HepG2 (cell line): ENCODE results near the gene TMX2. TPM values are rescaled to one million over a fixed set of nuclear protein-coding genes. Genes with fewer than 3 reads are reported as not detected.

Experiments
- AKNA ChIP-seq: sonication (generic); formaldehyde crosslinking; IDR thresholded peaks from 2 replicates; pipeline ENCODE4 v1.4.0; 2020; ENCODE audit warnings: missing genetic modification reagents, borderline replicate concordance
- CEBPG ChIP-seq: IDR thresholded peaks from 2 replicates; pipeline ENCODE4 v1.6.1; 2016
- CTCF ChIP-seq: sonication (generic); formaldehyde crosslinking; IDR thresholded peaks from 2 replicates; pipeline ENCODE4 v1.5.0; 2020; ENCODE audit warnings: mild to moderate bottlenecking, missing genetic modification reagents, moderate library complexity
- DNMT3B ChIP-seq: conservative IDR thresholded peaks from 2 replicates; pipeline ENCODE4 v1.6.1; 2016; ENCODE audit warnings: missing biosample characterization, control low read depth
- FOSL1 ChIP-seq: sonication (generic); formaldehyde crosslinking; IDR thresholded peaks from 2 replicates; pipeline ENCODE4 v1.9.0; 2021; ENCODE audit warnings: missing genetic modification reagents, borderline replicate concordance
- HOXA7 ChIP-seq: sonication (generic); formaldehyde crosslinking; IDR thresholded peaks from 2 replicates; pipeline ENCODE4 v1.8.1; 2022; ENCODE audit warnings: mild to moderate bottlenecking, missing genetic modification reagents, moderate library complexity
- JUND ChIP-seq: sonication (generic); formaldehyde crosslinking; IDR thresholded peaks from 2 replicates; pipeline ENCODE4 v1.8.0; 2022; ENCODE audit warnings: mild to moderate bottlenecking, missing genetic modification reagents
- KAT8 ChIP-seq: IDR thresholded peaks from 2 replicates; pipeline ENCODE4 v1.6.1; 2016; ENCODE audit warnings: missing genetic modification reagents, missing compliant biosample characterization
- MIXL1 ChIP-seq: IDR thresholded peaks from 2 replicates; pipeline ENCODE4 v1.6.1; 2016
- POLR2A ChIP-seq, 2 experiments: IDR thresholded peaks; 2 replicates each; pipeline ENCODE4 v1.6.1; 2011; ENCODE audit warnings: low read depth in 2 of 2, low read length in 2 of 2, mild to moderate bottlenecking in 1 of 2, moderate library complexity in 1 of 2; ENCODE audit not compliant: insufficient read depth in 1 of 2
- SIN3B ChIP-seq: fragments of 150-350 bp; IDR thresholded peaks from 2 replicates; pipeline ENCODE4 v1.6.1; 2014; ENCODE audit warnings: low read length
- SMARCE1 ChIP-seq: fragments of 450-650 bp; IDR thresholded peaks from 2 replicates; pipeline ENCODE4 v1.6.1; 2017; ENCODE audit warnings: borderline replicate concordance
- ZFP36 ChIP-seq: fragments of 150-350 bp; IDR thresholded peaks from 2 replicates; pipeline ENCODE4 v1.6.1; 2018; ENCODE audit warnings: borderline replicate concordance, low read length, low read depth; ENCODE audit not compliant: partially characterized antibody
- ZKSCAN8 ChIP-seq: IDR thresholded peaks from 2 replicates; pipeline ENCODE4 v1.6.1; 2016; ENCODE audit warnings: borderline replicate concordance, missing genetic modification reagents, missing compliant biosample characterization
- ZNF234 ChIP-seq: sonication (generic); formaldehyde crosslinking; conservative IDR thresholded peaks from 2 replicates; pipeline ENCODE4 v1.5.1; 2020; ENCODE audit warnings: mild to moderate bottlenecking, missing genetic modification reagents
- ZNF513 ChIP-seq: sonication (generic); formaldehyde crosslinking; conservative IDR thresholded peaks from 2 replicates; pipeline ENCODE4 v1.5.0; 2020; ENCODE audit warnings: missing genetic modification reagents
- ZNF773 ChIP-seq: sonication (generic); formaldehyde crosslinking; IDR thresholded peaks from 2 replicates; pipeline ENCODE4 v1.4.0; 2020; ENCODE audit warnings: missing genetic modification reagents, borderline replicate concordance
- ZNF781 ChIP-seq: sonication (generic); formaldehyde crosslinking; IDR thresholded peaks from 2 replicates; pipeline ENCODE4 v1.5.1; 2020; ENCODE audit warnings: borderline replicate concordance, mild to moderate bottlenecking, missing genetic modification reagents; ENCODE audit errors: not compliant biosample characterization
- ZSCAN30 ChIP-seq: sonication (generic); formaldehyde crosslinking; IDR thresholded peaks from 2 replicates; pipeline ENCODE4 v1.5.0; 2020; ENCODE audit warnings: mild to moderate bottlenecking, missing genetic modification reagents
- polyA plus RNA-seq, 8 experiments: library from polyadenylated mRNA; depleted of rRNA in 3 of 8; stranded (reverse) in 7 of 8; unstranded in 1 of 8; fragments of >200 nt; fragmentation: Illumina TruSeq in 4 of 8; extraction: Trizol in 4 of 8; gene quantifications; 2 replicates each; pipeline versions ENCODE4 v1.2.1 to v1.2.3, GENCODE V29; 2011 to 2016; ENCODE audit warnings: low read depth in 4 of 8, missing spikeins in 1 of 8, mixed read lengths in 1 of 8; ENCODE audit not compliant: insufficient read depth in 1 of 8
- total RNA-seq, 5 experiments: library from RNA; depleted of rRNA; stranded (reverse); fragments of >200 nt; fragmentation: Illumina TruSeq; extraction: Trizol; gene quantifications; 2 replicates each; pipeline ENCODE4 v1.2.3, GENCODE V29; 2016; ENCODE audit warnings: low read depth in 1 of 5

The TMX2 gene
- total and polyA plus RNA-seq, 2 of the 13 experiments (the other 11 are each of a cell fraction or from before 2014, with no cell fraction given) = 84.5 to 129 TPM

- no peak for TF ChIP-seq ZNF781 (CRISPR knock-in tag)
- TF ChIP-seq AKNA (CRISPR knock-in tag) = no peak
- TF ChIP-seq CEBPG (CRISPR knock-in tag) = no peak; the same call in 1 of the 2 replicates
- TF ChIP-seq ZSCAN30 = no peak
- no peak for TF ChIP-seq ZFP36
- no peak for TF ChIP-seq DNMT3B
- TF ChIP-seq ZNF234 (CRISPR knock-in tag) = peak; percentile 73; the same call in 1 of the 2 replicates
- TF ChIP-seq FOSL1 = no peak
- 0 out of 2 replicates have a peak, but pooled peaks have one; percentile 32 for TF ChIP-seq ZNF513 (CRISPR knock-in tag)
- no peak; the same call in 1 of the 2 replicates for TF ChIP-seq MIXL1
- no peak for TF ChIP-seq ZKSCAN8 (CRISPR knock-in tag)
- TF ChIP-seq CTCF (CRISPR knock-in tag) = peak; percentile 57; the same call in 1 of the 2 replicates
- peak; percentile 45; the same call in 1 of the 2 replicates for TF ChIP-seq KAT8
- TF ChIP-seq POLR2A (IDR thresholded peaks at IDR 0.05; ENCODE audit: insufficient read depth in 1 of 2, low read depth in 2 of 2, low read length in 2 of 2) = peak; percentile 59 to 88
- TF ChIP-seq ZNF773 (CRISPR knock-in tag) = no peak; the same call in 1 of the 2 replicates
- TF ChIP-seq SMARCE1 = no peak
- TF ChIP-seq JUND (CRISPR knock-in tag) = 0 out of 2 replicates have a peak, but pooled peaks have one; percentile 49
- no peak for TF ChIP-seq SIN3B
- no peak for TF ChIP-seq HOXA7
These were observed 44.5 kb upstream of the TMX2 start, which contains the start of gene ZDHHC5 (continued) for GRCh38 chr11:57667736-57668433.
